ENCODE results near the gene ACSBG1.
A peak's percentile ranks its signal among the peaks of the same experiment; 100 is the strongest.

The ACSBG1 gene

GRCh38 chr15:78216276-78217104 lies 17.9 kb downstream of the ACSBG1 start:
- DNase-seq, result no peak
- Mint-ChIP-seq H3K27me3 (no peaks in the 10 kb centered on the region), H3K36me3 (ENCODE audit: low read depth) (no peaks in the 10 kb centered on the region), H3K9me3 (no peaks in the 10 kb centered on the region), H3K4me1 (no peaks in the 10 kb centered on the region), H3K4me3 (no peak overlapping the region), H3K27ac (no peak overlapping the region)
- ATAC-seq, result no peak

- no peak for ATAC-seq
- no peak overlapping the region for H3K27ac Mint-ChIP-seq
- no peak for DNase-seq
- no peaks in the 10 kb centered on the region for H3K4me1 Mint-ChIP-seq
- no peak overlapping the region for H3K4me3 Mint-ChIP-seq
- no peaks in the 10 kb centered on the region for H3K27me3 Mint-ChIP-seq
- H3K36me3 Mint-ChIP-seq (ENCODE audit: low read depth), result no peaks in the 10 kb centered on the region
- H3K9me3 Mint-ChIP-seq, result no peaks in the 10 kb centered on the region
Measured at GRCh38 chr15:78213956-78214355, 20.4 kb downstream of the ACSBG1 start.

GRCh38 chr15:78213425-78213750 lies 21.0 kb downstream of the ACSBG1 start:
- H3K4me1 Mint-ChIP-seq, result no peaks in the 10 kb centered on the region
- H3K27me3 Mint-ChIP-seq, result no peaks in the 10 kb centered on the region
- H3K36me3 Mint-ChIP-seq (ENCODE audit: low read depth), result no peaks in the 10 kb centered on the region
- H3K9me3 Mint-ChIP-seq, result no peaks in the 10 kb centered on the region
- H3K27ac Mint-ChIP-seq, result no peak overlapping the region
- H3K4me3 Mint-ChIP-seq, result no peak overlapping the region
- no peak for DNase-seq
- no peak for ATAC-seq

- DNase-seq (no peak), ATAC-seq (peak; percentile 18)
- Mint-ChIP-seq H3K4me1 (no peaks in the 10 kb centered on the region), H3K9me3 (no peaks in the 10 kb centered on the region), H3K36me3 (ENCODE audit: low read depth) (no peaks in the 10 kb centered on the region), H3K27ac (no peak overlapping the region), H3K27me3 (no peaks in the 10 kb centered on the region), H3K4me3 (no peak overlapping the region)
Measured at GRCh38 chr15:78212546-78213424, 21.6 kb downstream of the ACSBG1 start.

GRCh38 chr15:78212008-78212407 lies 22.4 kb downstream of the ACSBG1 start:
- DNase-seq (no peak), ATAC-seq (no peak)
- Mint-ChIP-seq H3K27me3 (no peaks in the 10 kb centered on the region), H3K27ac (no peak overlapping the region), H3K4me3 (no peak overlapping the region), H3K9me3 (no peaks in the 10 kb centered on the region), H3K4me1 (no peaks in the 10 kb centered on the region), H3K36me3 (ENCODE audit: low read depth) (no peaks in the 10 kb centered on the region)

GRCh38 chr15:78211189-78211921 lies 23.0 kb downstream of the ACSBG1 start:
- no peak for ATAC-seq
- Mint-ChIP-seq H3K4me3 (no peak overlapping the region), H3K27ac (no peak overlapping the region), H3K4me1 (no peaks in the 10 kb centered on the region), H3K36me3 (ENCODE audit: low read depth) (no peaks in the 10 kb centered on the region), H3K27me3 (no peaks in the 10 kb centered on the region), H3K9me3 (no peaks in the 10 kb centered on the region)
- no peak for DNase-seq

- Mint-ChIP-seq H3K36me3 (ENCODE audit: low read depth) (no peaks in the 10 kb centered on the region), H3K27ac (no peak overlapping the region), H3K4me1 (no peaks in the 10 kb centered on the region), H3K4me3 (no peak overlapping the region), H3K27me3 (no peaks in the 10 kb centered on the region), H3K9me3 (no peaks in the 10 kb centered on the region)
- no peak for ATAC-seq
- no peak for DNase-seq
Measured at GRCh38 chr15:78210349-78210717, 24.0 kb downstream of the ACSBG1 start.

GRCh38 chr15:78209646-78210348 lies 24.6 kb downstream of the ACSBG1 start:
- Mint-ChIP-seq H3K27me3 (no peaks in the 10 kb centered on the region), H3K9me3 (no peaks in the 10 kb centered on the region), H3K36me3 (ENCODE audit: low read depth) (no peaks in the 10 kb centered on the region), H3K27ac (no peak overlapping the region), H3K4me3 (no peak overlapping the region), H3K4me1 (no peaks in the 10 kb centered on the region)
- no peak for DNase-seq
- ATAC-seq, result no peak

- Mint-ChIP-seq H3K27me3 (no peaks in the 10 kb centered on the region), H3K4me3 (no peak overlapping the region), H3K4me1 (no peaks in the 10 kb centered on the region), H3K9me3 (no peaks in the 10 kb centered on the region), H3K27ac (no peak overlapping the region), H3K36me3 (ENCODE audit: low read depth) (no peaks in the 10 kb centered on the region)
- ATAC-seq, result no peak
- DNase-seq, result no peak
Measured at GRCh38 chr15:78208887-78209645, 25.3 kb downstream of the ACSBG1 start.

- Mint-ChIP-seq H3K27me3 (no peaks in the 10 kb centered on the region), H3K4me1 (no peaks in the 10 kb centered on the region), H3K4me3 (no peak overlapping the region), H3K27ac (no peak overlapping the region), H3K9me3 (no peaks in the 10 kb centered on the region), H3K36me3 (ENCODE audit: low read depth) (no peaks in the 10 kb centered on the region)
- no peak for DNase-seq
- no peak for ATAC-seq
Measured at GRCh38 chr15:78208341-78208844, 26.0 kb downstream of the ACSBG1 start.

- H3K9me3 Mint-ChIP-seq, result no peaks in the 10 kb centered on the region
- no peak overlapping the region for H3K27ac Mint-ChIP-seq
- ATAC-seq (no peak), DNase-seq (no peak)
- no peaks in the 10 kb centered on the region for H3K4me1 Mint-ChIP-seq
- no peaks in the 10 kb centered on the region for H3K36me3 Mint-ChIP-seq (ENCODE audit: low read depth)
- H3K4me3 Mint-ChIP-seq, result no peak overlapping the region
- H3K27me3 Mint-ChIP-seq, result no peaks in the 10 kb centered on the region
Measured at GRCh38 chr15:78207641-78208340, 26.6 kb downstream of the ACSBG1 start.

GRCh38 chr15:78207110-78207458 lies 27.3 kb downstream of the ACSBG1 start:
- no peak overlapping the region for H3K27ac Mint-ChIP-seq
- DNase-seq (no peak), ATAC-seq (no peak)
- no peak overlapping the region for H3K4me3 Mint-ChIP-seq
- no peaks in the 10 kb centered on the region for H3K9me3 Mint-ChIP-seq
- no peaks in the 10 kb centered on the region for H3K36me3 Mint-ChIP-seq (ENCODE audit: low read depth)
- H3K4me1 Mint-ChIP-seq, result no peaks in the 10 kb centered on the region
- H3K27me3 Mint-ChIP-seq, result no peaks in the 10 kb centered on the region

- no peak for DNase-seq
Measured at GRCh38 chr15:78206326-78207109, 27.8 kb downstream of the ACSBG1 start.

More at GRCh38 chr15:78206326-78207109, 27.8 kb downstream of the ACSBG1 start:
- no peaks in the 10 kb centered on the region for H3K36me3 Mint-ChIP-seq (ENCODE audit: low read depth)
- no peaks in the 10 kb centered on the region for H3K4me1 Mint-ChIP-seq
- ATAC-seq, result no peak
- no peak overlapping the region for H3K4me3 Mint-ChIP-seq
- H3K27ac Mint-ChIP-seq, result no peak overlapping the region
- H3K9me3 Mint-ChIP-seq, result no peaks in the 10 kb centered on the region
- H3K27me3 Mint-ChIP-seq, result no peaks in the 10 kb centered on the region

All from activated naive CD8-positive, alpha-beta T cell treated with anti-CD3 and anti-CD28 coated beads, Interleukin-2, amount 50 U/mL, for 24 hours (primary cell).